22Rv1 (cell line): ENCODE data around the gene FXYD2.
A peak's percentile ranks its signal among the peaks of the same experiment; 100 is the strongest.
"Not testable (repeated sequence)": the region's sequence is repeated elsewhere in the genome, so short reads cannot be mapped to it uniquely, and the experiment has no call there.

ENCODE experiments used
- H3K27ac ChIP-seq: fragments of 450-650 bp; 2 replicates; pipeline ENCODE4 v1.5.1; 2017
- CTCF ChIP-seq: fragments of 450-650 bp; IDR thresholded peaks from 2 replicates; pipeline ENCODE4 v1.5.1; 2017; ENCODE audit warnings: mild to moderate bottlenecking
- ZFX ChIP-seq: fragments of 450-650 bp; IDR thresholded peaks from 2 replicates; pipeline ENCODE4 v1.6.1; 2017; ENCODE audit warnings: antibody characterized with exemption, borderline replicate concordance

FXYD2 gene

GRCh38 chr11:117815262-117815803 is 9.2 kb downstream of the FXYD2 start:
- TF ChIP-seq ZFX = no peak
- no peak for TF ChIP-seq CTCF
- H3K27ac ChIP-seq = no peak overlapping the region

GRCh38 chr11:117814766-117815261 is 9.7 kb downstream of the FXYD2 start:
- H3K27ac ChIP-seq = no peak overlapping the region

GRCh38 chr11:117814204-117814765 is 10.3 kb downstream of the FXYD2 start:
- TF ChIP-seq ZFX (no peak), CTCF (no peak)
- H3K27ac ChIP-seq = no peak overlapping the region

More at GRCh38 chr11:117814766-117815261, 9.7 kb downstream of the FXYD2 start:
- TF ChIP-seq ZFX (no peak), CTCF (no peak)

- not testable (repeated sequence) for H3K27ac ChIP-seq
These were observed 14.5 kb downstream of the FXYD2 start for GRCh38 chr11:117810056-117810451.

- no peak overlapping the region for H3K27ac ChIP-seq
- TF ChIP-seq CTCF (peak; percentile 78), ZFX (no peak)
These were observed 15.1 kb downstream of the FXYD2 start for GRCh38 chr11:117809236-117810055.

GRCh38 chr11:117808784-117809183 is 15.8 kb downstream of the FXYD2 start:
- no peak for TF ChIP-seq ZFX
- no peak for TF ChIP-seq CTCF
- no peak overlapping the region for H3K27ac ChIP-seq

GRCh38 chr11:117807482-117808327 is 16.8 kb downstream of the FXYD2 start:
- H3K27ac ChIP-seq = no peak overlapping the region
- no peak for TF ChIP-seq ZFX
- TF ChIP-seq CTCF = peak; percentile 86
